HG02571 (cell line): Measurements from ENCODE around the gene AP1B1.
"Not testable (repeated sequence)": the region's sequence is repeated elsewhere in the genome, so short reads cannot be mapped to it uniquely, and the experiment has no call there.

Experiments
- ATAC-seq: cut with Tn5 transposase; IDR thresholded peaks from one replicate; pipeline ENCODE4 v1.9.1; 2021; ENCODE audit warnings: mild to moderate bottlenecking, moderate library complexity; ENCODE audit not compliant: unreplicated experiment

The AP1B1 gene

DNA sequence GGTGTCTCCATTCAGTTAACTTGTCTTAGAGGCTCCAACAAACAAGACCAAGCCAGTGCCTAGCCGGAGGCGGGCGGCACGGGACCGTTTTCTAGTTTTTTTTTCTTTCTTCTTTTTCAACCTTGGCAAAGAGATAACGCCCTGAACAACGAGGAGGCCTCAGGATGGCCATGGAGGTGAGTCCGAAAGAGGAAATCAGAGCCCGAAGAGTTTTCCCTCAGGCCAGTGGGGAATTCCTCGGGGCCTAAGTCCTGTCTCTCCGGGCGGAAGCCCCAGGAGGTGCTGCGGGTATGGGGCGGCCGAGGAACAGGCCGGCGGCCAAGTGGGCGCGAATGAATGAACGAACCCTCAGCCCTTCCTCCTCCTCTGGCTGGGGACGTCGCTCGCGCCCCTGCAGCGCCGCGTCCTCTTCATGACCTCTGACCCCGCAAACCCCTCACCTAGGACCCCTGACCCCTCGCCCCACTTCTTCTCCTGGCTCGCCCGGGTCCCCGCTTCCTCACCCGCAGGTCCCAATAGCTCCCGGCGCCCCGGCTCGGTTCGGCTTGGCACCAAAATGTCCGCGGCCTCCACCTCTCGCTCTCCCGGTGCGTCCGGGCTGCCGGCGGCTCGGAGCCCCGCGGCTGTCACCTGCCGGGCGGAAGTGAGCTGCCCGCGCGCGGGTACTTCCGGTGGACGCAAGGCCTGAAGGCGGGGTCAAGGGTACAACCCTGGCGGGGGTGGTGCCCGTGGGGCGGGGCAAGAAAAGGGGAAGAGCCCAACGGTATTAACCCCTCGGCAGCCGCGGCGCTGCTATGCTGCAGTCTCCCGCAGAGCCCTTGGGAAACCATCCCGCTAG lies at the start of gene AP1B1:
Gene AP1B1, minus strand, starts transcription at position 650 of the 838 bp plus-strand sequence. CDS start 21,327 bp downstream, outside the sequence.
- ATAC-seq, result peak; percentile 82

DNA sequence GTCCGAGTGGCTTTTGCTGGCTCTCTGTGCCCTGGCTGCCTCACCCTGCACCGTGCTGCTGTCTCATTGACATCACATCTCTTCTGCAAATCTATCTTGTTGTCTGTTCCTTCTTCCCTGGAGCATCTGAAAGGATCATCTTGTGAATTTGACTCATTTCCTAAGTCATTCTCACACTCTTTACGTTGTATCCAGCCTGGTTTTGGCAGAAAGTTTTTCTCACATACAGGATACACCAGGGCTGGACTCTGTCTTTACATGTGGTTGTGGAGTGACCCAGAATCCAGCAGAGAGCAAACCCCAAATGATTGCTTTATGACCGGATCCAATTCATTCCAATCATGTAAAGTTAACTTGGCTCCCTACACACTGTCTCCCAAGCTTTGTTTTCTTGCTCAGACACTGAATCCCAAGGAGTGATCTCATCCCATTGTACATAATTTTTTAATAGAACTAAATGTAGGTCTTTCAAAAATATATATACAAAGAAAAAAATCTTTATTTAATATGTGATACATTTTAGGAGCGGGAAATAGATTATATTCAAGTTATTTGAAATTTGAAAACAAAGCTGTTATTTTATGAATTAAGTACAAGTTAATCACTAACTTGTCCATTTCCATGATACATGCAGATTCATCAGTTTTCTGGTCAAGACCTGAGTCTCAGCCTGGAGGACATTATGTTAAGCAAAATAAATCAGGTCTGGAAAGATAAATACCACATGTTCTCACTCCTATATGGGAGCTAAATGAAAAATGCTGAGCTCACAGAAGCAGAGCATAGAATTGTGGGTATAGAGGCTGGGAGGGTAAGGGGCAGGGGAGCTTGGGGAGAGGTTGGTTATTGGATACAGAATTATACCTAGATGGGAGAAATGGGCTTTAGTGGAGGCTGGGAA lies 47.1 kb upstream of the AP1B1 start:
- ATAC-seq, result no peak

GRCh38 chr22:29434288-29434687 lies 45.9 kb upstream of the AP1B1 start:
- ATAC-seq, result no peak

DNA sequence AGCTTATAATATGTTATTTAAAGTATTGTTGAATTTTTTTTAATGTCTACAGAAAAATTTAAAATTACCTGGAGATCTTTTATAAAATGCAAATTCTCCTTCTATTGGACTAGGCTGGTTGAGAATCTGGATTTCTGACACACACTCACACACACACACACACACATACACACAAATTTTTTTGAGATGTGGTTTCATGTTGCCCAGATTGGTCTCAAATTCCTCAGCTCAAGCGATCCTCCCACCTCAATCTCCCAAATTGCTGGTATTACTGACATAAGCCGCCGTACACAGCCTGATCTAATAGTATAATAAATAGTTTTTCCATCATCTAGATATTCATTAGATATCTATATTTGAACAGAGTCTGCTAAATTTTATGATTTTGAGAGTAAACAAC lies 45.5 kb upstream of the AP1B1 start:
- ATAC-seq, result no peak

DNA sequence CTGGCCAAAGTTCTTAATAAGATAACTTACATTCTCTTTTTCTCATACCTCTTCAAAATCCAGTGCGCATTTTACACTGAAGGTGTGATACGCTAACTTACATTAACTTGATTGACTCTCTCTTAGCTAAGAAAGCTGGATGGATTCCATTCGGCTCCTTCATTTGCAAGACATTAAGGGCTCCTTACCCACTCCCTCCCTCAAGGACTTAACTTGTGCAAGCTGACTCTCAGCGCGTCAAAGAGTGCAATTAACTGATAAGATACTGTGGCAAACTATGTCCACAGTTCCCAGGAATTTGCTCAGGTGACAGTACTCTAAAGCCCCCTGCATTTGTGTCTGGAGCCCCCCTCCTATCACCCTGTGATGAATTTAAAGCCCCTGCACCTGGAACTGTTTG lies 43.6 kb upstream of the AP1B1 start:
- ATAC-seq, result no peak

DNA sequence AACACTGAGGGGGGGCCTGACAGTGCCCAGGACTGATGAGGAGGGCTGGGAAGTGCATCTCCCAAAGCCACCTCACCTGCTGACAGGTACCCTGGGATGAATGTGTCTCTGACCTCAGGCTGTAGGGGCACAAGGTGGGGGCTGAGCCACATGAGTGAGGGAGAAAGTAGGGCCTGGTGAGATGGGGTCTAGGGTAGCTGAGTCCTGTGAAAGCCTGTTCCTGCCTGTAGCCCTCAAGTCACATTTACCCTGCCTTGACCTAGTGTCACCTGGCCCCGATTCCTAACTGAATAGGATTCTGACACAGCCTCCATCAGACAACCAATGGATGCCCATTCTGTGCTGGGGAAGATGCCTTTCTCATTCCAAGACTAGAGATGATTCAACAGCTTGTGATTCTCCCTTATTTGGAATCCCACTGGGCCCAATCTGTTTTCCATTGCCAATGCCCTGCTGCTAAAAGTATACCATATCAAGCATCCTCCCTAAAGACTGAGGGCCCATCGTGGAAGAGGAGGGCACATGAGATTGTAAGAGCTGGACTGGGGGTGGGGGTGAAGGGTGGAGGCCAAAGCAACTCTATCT lies 38.9 kb upstream of the AP1B1 start:
- no peak for ATAC-seq

DNA sequence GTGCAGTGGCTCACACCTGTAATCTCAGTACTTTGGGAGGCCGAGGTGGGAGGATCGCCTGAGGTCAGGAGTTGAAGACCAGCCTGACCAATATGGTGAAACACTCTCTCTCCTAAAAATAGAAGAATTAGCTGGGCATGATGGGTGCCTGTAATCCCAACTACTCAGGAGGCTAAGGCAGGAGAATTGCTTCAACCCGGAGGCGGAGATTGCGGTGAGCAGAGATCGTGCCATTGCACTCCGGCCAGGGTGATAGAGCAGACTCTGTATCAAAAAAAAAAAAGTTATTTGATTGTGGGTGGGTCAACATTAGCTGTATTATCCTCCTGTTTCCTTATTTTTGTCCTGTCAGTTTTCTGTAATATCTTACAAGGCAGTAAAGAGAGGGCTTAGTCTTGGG lies 38.1 kb upstream of the AP1B1 start:
- ATAC-seq, result no peak

DNA sequence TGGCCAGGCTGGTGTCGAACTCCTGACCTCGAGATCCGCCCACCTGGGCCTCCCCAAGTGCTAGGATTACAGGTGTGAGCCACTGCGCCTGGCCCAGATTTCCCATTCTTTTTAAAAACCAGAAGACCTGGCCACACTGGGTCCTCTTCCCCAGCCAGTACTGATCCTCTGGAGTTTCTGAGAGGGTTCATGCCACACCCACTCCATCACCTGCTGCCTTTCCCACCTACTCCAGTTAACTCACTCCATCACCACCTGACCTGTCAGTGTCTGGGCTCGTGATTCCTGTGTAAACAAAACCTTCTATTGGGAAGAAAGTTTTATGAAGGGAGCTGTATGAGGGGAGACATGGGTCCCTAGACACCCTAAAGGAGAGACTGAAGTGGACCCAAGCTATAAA lies 30.3 kb upstream of the AP1B1 start:
- ATAC-seq, result not testable (repeated sequence)

GRCh38 chr22:29414951-29415591 lies 26.7 kb upstream of the AP1B1 start:
- ATAC-seq, result not testable (repeated sequence)

- ATAC-seq, result not testable (repeated sequence)
Measured at GRCh38 chr22:29412772-29413171, 24.4 kb upstream of the AP1B1 start.

- ATAC-seq, result peak; percentile 55
Measured at GRCh38 chr22:29411569-29412211, 23.3 kb upstream of the AP1B1 start.

DNA sequence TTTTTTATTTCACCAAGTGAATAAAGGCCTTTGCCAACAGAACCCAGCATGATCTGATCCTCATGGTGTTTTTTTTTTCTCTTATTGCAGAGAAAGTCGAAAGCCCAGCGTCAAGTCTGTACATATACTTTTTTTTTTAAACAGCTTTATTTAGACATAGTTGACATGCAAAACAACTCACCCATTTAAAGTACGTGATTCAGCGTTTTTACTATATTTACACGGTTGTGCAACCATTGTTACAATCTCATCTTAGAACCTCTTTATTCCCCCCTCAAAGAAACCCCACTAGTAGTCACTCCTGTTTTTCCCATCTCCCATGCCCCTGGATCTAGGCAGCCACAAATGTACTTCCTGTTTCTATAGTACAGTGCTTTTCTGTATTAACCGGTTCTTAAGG lies 20.6 kb upstream of the AP1B1 start:
- no peak for ATAC-seq

DNA sequence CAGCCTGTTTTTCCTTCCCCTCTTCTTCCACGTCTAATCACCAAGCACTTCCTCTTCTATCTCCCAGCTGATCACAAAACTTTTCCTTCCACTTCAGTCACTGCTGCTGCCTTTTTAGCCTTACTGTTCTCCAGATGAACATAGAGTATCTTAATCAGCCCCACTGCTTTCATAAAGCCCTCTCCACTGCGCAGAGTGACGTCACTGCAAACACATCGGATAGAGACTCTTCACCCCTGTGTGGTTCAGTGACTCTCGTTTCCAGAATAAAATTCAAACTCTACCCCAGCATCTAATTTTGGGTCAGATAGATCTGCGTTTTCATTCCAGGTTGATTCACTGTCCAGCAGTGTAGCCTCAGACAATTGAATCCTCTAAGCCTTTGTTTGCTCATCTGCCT lies 13.2 kb upstream of the AP1B1 start:
- ATAC-seq, result not testable (repeated sequence)

DNA sequence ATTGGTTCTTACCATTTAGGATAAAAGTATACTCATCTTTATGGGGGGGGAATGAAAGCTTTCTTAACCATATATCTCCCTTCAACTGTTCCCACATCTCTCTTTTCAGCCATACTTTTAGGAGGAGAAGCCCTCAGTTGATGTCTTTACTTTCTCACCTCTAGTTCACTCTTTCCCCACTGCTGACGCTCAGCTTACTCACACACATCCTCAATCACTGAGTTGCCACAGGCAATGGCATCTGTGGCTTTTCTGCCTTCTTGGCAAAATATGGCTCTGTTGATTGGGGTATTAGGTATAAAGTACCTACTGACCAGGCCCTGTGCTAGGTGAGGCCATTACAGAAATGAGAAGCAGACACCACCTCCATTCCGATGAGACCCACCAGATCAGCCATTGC lies 12.2 kb upstream of the AP1B1 start:
- ATAC-seq, result no peak

DNA sequence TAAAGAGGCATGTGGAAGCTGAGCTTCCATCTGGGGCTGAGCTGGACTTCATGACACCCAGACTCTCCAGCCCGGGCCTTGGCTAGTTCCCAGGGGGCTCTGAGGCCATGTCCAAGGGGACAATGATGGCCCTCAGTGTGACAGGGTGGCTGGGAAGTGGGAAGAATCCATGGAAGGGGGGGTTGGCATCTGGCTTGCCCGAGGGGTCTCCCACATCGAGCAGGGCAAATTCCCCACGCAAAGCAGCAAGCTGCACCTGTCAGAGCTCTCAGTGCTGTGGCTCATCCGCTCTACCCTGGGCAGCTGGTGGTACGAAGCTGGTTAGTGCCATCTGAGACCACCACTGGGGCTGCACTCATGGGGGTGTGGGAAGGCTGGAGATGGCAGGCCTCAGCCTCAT lies 9.4 kb upstream of the AP1B1 start:
- ATAC-seq, result no peak

DNA sequence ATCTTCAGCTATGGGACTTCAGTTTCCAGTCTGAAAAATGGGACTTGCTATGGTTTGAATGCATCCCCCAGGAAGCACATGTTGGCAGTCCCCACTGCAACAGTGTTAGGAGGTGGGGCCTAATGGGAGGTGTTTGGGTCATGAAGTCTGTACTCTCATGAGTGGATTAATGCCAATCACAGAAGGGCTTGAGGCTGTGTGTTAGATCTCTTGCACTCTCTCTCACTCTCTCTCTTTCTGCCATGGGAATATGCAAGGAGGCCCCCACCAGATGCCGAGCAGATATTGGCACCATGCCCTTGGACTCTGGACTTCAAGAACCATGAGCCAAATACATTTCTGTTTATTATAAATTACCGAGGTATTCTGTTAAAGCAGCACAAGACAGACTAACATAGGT lies 7.8 kb upstream of the AP1B1 start:
- no peak for ATAC-seq

- no peak for ATAC-seq
Measured at GRCh38 chr22:29394931-29395581, 6.7 kb upstream of the AP1B1 start.

DNA sequence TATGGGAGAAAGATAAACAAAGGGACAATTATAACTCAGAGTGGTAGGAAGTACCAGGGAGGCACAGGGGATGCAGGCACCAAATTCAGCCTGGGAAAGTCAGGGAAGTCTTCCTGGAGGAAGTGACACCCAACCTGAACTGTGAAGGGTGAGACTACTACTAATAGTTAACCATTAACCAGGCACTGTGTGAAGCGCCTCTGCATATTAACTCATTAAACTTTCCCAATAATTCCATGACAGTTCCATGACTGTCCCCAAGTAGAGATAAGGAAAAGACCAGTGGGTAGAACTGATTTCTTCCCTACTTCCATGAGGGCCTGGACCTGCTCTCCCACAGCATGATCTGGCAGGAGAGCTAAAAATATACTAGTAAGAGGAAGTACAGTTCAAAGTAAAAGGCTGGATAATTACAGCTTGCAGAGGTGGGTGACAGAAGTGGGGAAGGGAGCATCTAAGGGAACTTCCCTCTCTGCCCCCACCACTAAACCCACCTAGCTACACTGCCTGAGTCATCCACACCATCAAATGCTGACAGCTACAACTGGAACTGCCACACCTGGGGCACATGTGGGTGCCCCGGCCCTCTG lies 4.7 kb upstream of the AP1B1 start:
- ATAC-seq, result no peak

DNA sequence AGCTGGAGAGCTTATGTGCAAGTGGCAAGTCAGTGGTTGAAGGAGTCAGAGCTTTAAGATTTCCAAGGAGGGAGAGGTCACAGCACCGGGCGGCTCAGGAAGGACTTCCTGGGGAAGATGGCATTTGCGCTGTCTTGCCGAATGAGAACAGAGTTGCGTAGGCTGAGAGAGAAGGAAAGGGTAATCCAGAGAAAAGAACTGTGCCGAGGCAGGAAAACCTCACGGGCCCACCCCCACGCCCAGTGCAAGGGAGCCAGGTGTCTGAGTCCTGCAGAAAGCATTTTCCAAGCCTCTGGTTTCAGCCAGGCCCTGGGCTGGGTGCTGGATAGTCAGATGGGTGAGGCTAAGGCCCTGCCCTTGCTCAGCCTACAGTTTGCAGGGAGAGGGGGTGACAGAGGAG lies 3.2 kb upstream of the AP1B1 start:
- ATAC-seq, result no peak

DNA sequence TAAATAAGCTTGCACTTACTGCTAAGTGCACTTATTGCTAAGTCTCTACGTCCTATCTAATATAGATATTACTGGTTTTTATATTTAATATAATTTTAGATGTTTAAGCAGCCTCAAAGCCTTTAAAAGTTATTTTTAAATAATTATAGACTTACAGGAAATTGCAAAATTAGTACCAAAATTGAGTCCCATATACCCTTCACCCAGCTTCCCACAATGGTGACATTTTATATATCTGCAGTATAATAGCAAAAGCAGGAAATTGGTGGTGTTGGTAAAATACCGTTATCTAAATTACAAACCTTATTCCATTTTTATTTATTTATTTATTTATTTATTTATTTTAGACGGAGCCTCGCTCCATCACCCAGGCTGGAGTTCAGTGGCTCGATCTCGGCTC lies 1.9 kb upstream of the AP1B1 start:
- no peak for ATAC-seq
